HL-60 (cell line): Measurements from ENCODE around the gene RPS6KC1.
"Not testable (repeated sequence)": the region's sequence is repeated elsewhere in the genome, so short reads cannot be mapped to it uniquely, and the experiment has no call there.

ENCODE experiments used
- DNase-seq, 2 experiments: peaks; one replicate each; pipeline ENCODE4 v3.0.0-alpha.2; 2010 to 2020; ENCODE audit warnings: low read depth in 1 of 2, low spot score in 1 of 2
- H3K27ac ChIP-seq: fragments of 250-450 bp; sonication (Bioruptor Pico); replicated peaks from 2 replicates; pipeline ENCODE4 v1.5.1; 2020; ENCODE audit warnings: mild to moderate bottlenecking, moderate library complexity
- H3K27me3 ChIP-seq: fragments of 250-450 bp; sonication (Bioruptor Pico); 2 replicates; pipeline ENCODE4 v1.5.1; 2021; ENCODE audit warnings: mild to moderate bottlenecking, moderate library complexity; ENCODE audit not compliant: insufficient read depth, poor library complexity, severe bottlenecking
- H3K4me3 ChIP-seq: replicated peaks from 2 replicates; pipeline ENCODE4 v1.5.1; 2011; ENCODE audit warnings: mild to moderate bottlenecking, control low read depth, low read length; ENCODE audit not compliant: insufficient read depth
- GABPA ChIP-seq: IDR thresholded peaks from 2 replicates; pipeline ENCODE4 v1.6.1; 2012; ENCODE audit warnings: low read depth
- POLR2AphosphoS5 ChIP-seq: IDR thresholded peaks from 2 replicates; pipeline ENCODE4 v1.6.1; 2012; ENCODE audit warnings: low read depth
- SPI1 ChIP-seq: IDR thresholded peaks from 2 replicates; pipeline ENCODE4 v1.6.1; 2012; ENCODE audit warnings: low read depth, mild to moderate bottlenecking, borderline replicate concordance
- TF ChIP-seq, protein P1 (sequence below): IDR thresholded peaks from 2 replicates; pipeline ENCODE4 v1.6.1; 2012; ENCODE audit warnings: low read depth; ENCODE audit not compliant: insufficient replicate concordance
- TF ChIP-seq, protein P2 (sequence below): IDR thresholded peaks from one replicate; pipeline ENCODE4 v1.5.1; 2011; ENCODE audit warnings: low read length, control low read depth, inconsistent platforms; ENCODE audit not compliant: insufficient read depth

RPS6KC1 gene

DNA sequence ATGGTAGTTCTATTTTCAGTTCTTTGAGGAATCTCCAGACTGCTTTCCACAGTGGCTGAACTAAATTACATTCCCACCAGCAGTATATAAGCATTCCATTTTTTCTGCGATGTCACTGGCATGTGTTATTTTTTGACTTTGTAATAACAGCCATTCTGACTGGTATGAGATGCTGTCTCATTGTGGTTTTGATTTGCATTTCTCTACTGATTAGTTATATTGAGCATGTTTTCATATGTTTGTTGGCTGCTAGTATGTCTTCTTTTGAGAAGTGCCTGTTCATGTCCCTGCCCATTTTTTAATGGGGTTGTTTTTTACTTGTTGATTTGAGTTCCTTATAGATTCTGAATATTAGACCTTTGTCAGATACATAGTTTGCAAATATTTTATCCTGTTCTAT is 87.9 kb downstream of the RPS6KC1 start:
- no peak for DNase-seq
- TF ChIP-seq GABPA: no peak
- H3K27ac ChIP-seq: no peak overlapping the region
- no peaks in the 10 kb centered on the region for H3K27me3 ChIP-seq
- no peak overlapping the region for H3K4me3 ChIP-seq

DNA sequence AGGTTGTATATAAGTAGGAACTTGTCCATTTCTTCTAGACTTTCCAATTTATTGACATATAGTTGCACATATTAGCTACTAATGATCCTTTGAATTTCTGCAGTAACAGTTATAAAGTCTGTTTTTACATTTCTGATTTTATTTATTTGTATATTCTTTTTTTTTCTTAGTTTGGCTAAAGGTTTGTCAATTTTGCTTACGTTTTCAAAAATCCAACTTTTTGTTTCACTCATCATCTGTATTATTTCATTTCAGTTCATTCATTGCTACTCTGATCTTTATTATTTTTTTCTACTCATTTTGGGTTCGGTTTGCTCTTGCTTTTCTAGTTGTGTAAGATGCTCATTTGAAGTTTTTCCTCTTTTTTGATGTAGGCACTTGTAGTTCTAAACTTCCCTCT is 97.9 kb downstream of the RPS6KC1 start:
- Histone ChIP-seq H3K27me3 (no peaks in the 10 kb centered on the region), H3K27ac (no peak overlapping the region), H3K4me3 (no peak overlapping the region)
- DNase-seq: no peak
- TF ChIP-seq POLR2AphosphoS5 (no peak), GABPA (no peak), SPI1 (no peak)
- TF ChIP-seq, protein P1, sequence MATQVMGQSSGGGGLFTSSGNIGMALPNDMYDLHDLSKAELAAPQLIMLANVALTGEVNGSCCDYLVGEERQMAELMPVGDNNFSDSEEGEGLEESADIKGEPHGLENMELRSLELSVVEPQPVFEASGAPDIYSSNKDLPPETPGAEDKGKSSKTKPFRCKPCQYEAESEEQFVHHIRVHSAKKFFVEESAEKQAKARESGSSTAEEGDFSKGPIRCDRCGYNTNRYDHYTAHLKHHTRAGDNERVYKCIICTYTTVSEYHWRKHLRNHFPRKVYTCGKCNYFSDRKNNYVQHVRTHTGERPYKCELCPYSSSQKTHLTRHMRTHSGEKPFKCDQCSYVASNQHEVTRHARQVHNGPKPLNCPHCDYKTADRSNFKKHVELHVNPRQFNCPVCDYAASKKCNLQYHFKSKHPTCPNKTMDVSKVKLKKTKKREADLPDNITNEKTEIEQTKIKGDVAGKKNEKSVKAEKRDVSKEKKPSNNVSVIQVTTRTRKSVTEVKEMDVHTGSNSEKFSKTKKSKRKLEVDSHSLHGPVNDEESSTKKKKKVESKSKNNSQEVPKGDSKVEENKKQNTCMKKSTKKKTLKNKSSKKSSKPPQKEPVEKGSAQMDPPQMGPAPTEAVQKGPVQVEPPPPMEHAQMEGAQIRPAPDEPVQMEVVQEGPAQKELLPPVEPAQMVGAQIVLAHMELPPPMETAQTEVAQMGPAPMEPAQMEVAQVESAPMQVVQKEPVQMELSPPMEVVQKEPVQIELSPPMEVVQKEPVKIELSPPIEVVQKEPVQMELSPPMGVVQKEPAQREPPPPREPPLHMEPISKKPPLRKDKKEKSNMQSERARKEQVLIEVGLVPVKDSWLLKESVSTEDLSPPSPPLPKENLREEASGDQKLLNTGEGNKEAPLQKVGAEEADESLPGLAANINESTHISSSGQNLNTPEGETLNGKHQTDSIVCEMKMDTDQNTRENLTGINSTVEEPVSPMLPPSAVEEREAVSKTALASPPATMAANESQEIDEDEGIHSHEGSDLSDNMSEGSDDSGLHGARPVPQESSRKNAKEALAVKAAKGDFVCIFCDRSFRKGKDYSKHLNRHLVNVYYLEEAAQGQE: no peak
- TF ChIP-seq, protein P2, sequence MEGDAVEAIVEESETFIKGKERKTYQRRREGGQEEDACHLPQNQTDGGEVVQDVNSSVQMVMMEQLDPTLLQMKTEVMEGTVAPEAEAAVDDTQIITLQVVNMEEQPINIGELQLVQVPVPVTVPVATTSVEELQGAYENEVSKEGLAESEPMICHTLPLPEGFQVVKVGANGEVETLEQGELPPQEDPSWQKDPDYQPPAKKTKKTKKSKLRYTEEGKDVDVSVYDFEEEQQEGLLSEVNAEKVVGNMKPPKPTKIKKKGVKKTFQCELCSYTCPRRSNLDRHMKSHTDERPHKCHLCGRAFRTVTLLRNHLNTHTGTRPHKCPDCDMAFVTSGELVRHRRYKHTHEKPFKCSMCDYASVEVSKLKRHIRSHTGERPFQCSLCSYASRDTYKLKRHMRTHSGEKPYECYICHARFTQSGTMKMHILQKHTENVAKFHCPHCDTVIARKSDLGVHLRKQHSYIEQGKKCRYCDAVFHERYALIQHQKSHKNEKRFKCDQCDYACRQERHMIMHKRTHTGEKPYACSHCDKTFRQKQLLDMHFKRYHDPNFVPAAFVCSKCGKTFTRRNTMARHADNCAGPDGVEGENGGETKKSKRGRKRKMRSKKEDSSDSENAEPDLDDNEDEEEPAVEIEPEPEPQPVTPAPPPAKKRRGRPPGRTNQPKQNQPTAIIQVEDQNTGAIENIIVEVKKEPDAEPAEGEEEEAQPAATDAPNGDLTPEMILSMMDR: no peak

- H3K4me3 ChIP-seq, H3K27ac ChIP-seq, H3K27me3 ChIP-seq, DNase-seq: not testable (repeated sequence)
These were observed 99.0 kb downstream of the RPS6KC1 start for GRCh38 chr1:213150090-213150489.

DNA sequence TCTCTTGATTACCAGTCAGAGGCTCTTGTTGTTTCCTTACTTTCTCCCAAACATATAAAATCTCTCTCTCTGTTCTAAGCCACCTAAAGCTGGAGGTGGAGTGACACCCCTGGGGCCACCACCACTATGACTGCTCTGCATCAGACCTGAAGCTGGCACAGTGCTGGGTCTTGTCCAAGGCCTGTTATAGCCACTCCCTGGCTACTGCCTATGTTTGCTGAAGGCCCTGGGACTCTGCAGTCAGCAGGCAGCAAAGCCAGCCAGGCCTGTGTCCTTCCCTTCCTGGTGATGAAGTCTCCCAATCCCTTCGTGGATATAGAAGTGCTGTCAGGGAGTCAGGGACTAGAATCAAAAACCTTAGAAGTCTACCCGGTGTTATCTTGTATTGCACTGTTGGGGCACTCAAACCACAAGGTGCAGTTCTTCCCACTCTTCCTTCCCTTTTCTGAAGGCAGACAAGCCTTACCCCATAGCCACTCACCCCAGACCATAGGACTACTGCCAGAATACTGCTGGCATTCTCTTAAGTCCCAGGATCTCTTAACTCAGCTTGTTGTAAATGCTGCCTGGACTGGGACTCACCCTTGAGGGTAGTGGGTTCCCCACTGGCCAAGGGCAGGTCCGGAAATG is 103.1 kb downstream of the RPS6KC1 start:
- DNase-seq: peak; percentile 3 to 81
- no peaks in the 10 kb centered on the region for H3K27me3 ChIP-seq
- H3K27ac ChIP-seq: peak overlapping the region; percentile 7; the same call in 1 of the 2 replicates
- TF ChIP-seq SPI1 (peak; percentile 55; the same call in 1 of the 2 replicates), GABPA (no peak)
- TF ChIP-seq, protein P2: no peak
- H3K4me3 ChIP-seq: no peak overlapping the region

DNA sequence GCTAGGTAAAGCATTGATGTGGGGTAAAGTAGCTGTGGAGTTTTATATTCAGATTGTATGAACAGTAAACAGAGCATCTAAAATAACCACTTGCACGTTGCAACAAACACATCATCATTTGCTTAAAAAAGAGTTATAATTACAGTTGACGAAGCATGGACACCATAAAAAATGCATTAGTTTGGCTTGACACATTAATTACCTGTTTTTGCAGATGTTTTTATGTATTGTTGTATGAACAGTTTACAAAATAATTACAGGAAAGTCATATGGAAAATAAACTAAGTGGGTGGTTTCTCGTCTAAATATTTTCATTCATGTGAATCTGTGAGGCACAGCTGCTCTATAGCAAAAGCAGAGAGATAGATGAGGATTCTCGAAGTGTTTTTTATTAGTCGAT is 108.3 kb downstream of the RPS6KC1 start:
- H3K27ac ChIP-seq: no peak overlapping the region
- H3K4me3 ChIP-seq: no peak overlapping the region
- no peak for DNase-seq
- no peaks in the 10 kb centered on the region for H3K27me3 ChIP-seq
- no peak for TF ChIP-seq POLR2AphosphoS5
- no peak for TF ChIP-seq GABPA
- TF ChIP-seq SPI1: no peak
- TF ChIP-seq, protein P1: no peak
- TF ChIP-seq, protein P2: no peak

- not testable (repeated sequence) for H3K27me3 ChIP-seq, H3K27ac ChIP-seq, DNase-seq, H3K4me3 ChIP-seq
These were observed 109.4 kb downstream of the RPS6KC1 start for GRCh38 chr1:213160442-213160841.
